Lower leg skin (tissue), 3 donors: ENCODE results near the gene SPPL2A.

Source experiments
- CTCF ChIP-seq, 3 donors: fragments of 450-650 bp; IDR thresholded peaks; one replicate each; pipeline ENCODE4 v1.5.1; 2016; ENCODE audit warnings: antibody characterized with exemption in 3 of 3, mild to moderate bottlenecking in 3 of 3, moderate library complexity in 2 of 3
- POLR2A ChIP-seq, 2 donors: fragments of 450-650 bp; IDR thresholded peaks; one replicate each; pipeline ENCODE4 v1.6.1; 2016 to 2017; ENCODE audit warnings: antibody characterized with exemption in 2 of 2, mild to moderate bottlenecking in 1 of 2, moderate library complexity in 1 of 2

GRCh38 chr15:50712018-50712417 lies 53.5 kb downstream of the SPPL2A start:
- TF ChIP-seq POLR2A (IDR thresholded peaks at IDR 0.05) (no peak), CTCF (IDR thresholded peaks at IDR 0.05) (no peak)
